ENCODE measurements around the gene USPL1. TPM values are rescaled to one million over a fixed set of nuclear protein-coding genes. Genes with fewer than 3 reads are reported as not detected.

Gene USPL1
- total RNA-seq, 1 experiment from 2014 or later, result 14.3 TPM

GRCh38 chr13:30608364-30608763 lies 9.4 kb upstream of the USPL1 start:
- ChIA-PET POLR2A (no interaction called here), CTCF (no interaction called here)
- no peak for ATAC-seq
- no peaks in the 10 kb centered on the region for H3K9me3 Mint-ChIP-seq
- no peak overlapping the region for H3K4me3 Mint-ChIP-seq
- TF ChIP-seq, protein P1, sequence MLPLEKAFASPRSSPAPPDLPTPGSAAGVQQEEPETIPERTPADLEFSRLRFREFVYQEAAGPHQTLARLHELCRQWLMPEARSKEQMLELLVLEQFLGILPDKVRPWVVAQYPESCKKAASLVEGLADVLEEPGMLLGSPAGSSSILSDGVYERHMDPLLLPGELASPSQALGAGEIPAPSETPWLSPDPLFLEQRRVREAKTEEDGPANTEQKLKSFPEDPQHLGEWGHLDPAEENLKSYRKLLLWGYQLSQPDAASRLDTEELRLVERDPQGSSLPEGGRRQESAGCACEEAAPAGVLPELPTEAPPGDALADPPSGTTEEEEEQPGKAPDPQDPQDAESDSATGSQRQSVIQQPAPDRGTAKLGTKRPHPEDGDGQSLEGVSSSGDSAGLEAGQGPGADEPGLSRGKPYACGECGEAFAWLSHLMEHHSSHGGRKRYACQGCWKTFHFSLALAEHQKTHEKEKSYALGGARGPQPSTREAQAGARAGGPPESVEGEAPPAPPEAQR (CRISPR knock-in tag; IDR thresholded peaks at IDR 0.05), result no peak
- no peak for TF ChIP-seq ZNF396 (CRISPR knock-in tag; IDR thresholded peaks at IDR 0.05; ENCODE audit: borderline replicate concordance)
- no peak for TF ChIP-seq PRRX2 (CRISPR knock-in tag; IDR thresholded peaks at IDR 0.05)
- TF ChIP-seq ZNF138 (CRISPR knock-in tag; conservative IDR thresholded peaks at IDR 0.05), result no peak
- no peak for TF ChIP-seq USF2 (CRISPR knock-in tag; IDR thresholded peaks at IDR 0.05)
- no peak for TF ChIP-seq TEAD4 (CRISPR knock-in tag; IDR thresholded peaks at IDR 0.05)
- TF ChIP-seq, protein P2, sequence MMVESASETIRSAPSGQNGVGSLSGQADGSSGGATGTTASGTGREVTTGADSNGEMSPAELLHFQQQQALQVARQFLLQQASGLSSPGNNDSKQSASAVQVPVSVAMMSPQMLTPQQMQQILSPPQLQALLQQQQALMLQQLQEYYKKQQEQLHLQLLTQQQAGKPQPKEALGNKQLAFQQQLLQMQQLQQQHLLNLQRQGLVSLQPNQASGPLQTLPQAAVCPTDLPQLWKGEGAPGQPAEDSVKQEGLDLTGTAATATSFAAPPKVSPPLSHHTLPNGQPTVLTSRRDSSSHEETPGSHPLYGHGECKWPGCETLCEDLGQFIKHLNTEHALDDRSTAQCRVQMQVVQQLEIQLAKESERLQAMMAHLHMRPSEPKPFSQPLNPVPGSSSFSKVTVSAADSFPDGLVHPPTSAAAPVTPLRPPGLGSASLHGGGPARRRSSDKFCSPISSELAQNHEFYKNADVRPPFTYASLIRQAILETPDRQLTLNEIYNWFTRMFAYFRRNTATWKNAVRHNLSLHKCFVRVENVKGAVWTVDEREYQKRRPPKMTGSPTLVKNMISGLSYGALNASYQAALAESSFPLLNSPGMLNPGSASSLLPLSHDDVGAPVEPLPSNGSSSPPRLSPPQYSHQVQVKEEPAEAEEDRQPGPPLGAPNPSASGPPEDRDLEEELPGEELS (CRISPR knock-in tag; IDR thresholded peaks at IDR 0.05), result no peak
- no peak for TF ChIP-seq TEAD1 (CRISPR knock-in tag; IDR thresholded peaks at IDR 0.05)
- TF ChIP-seq CTCF (IDR thresholded peaks at IDR 0.05), result no peak
- no peak for TF ChIP-seq KAT7 (CRISPR knock-in tag; IDR thresholded peaks at IDR 0.05; ENCODE audit: borderline replicate concordance)
- no peak for TF ChIP-seq E2F1 (CRISPR knock-in tag; IDR thresholded peaks at IDR 0.05)
- no peak for TF ChIP-seq ZNF263 (CRISPR knock-in tag; IDR thresholded peaks at IDR 0.05; ENCODE audit: low read depth)
- no peak for TF ChIP-seq CBFB (CRISPR knock-in tag; IDR thresholded peaks at IDR 0.05; ENCODE audit: low read depth)
- TF ChIP-seq JAZF1 (CRISPR knock-in tag; IDR thresholded peaks at IDR 0.05), result no peak
- TF ChIP-seq NFYB (CRISPR knock-in tag; conservative IDR thresholded peaks at IDR 0.05; ENCODE audit: low read depth), result no peak
- TF ChIP-seq, protein P3, sequence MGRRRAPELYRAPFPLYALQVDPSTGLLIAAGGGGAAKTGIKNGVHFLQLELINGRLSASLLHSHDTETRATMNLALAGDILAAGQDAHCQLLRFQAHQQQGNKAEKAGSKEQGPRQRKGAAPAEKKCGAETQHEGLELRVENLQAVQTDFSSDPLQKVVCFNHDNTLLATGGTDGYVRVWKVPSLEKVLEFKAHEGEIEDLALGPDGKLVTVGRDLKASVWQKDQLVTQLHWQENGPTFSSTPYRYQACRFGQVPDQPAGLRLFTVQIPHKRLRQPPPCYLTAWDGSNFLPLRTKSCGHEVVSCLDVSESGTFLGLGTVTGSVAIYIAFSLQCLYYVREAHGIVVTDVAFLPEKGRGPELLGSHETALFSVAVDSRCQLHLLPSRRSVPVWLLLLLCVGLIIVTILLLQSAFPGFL (CRISPR knock-in tag; IDR thresholded peaks at IDR 0.05; ENCODE audit: borderline replicate concordance), result no peak
- no peak for TF ChIP-seq FOXP1 (CRISPR knock-in tag; IDR thresholded peaks at IDR 0.05; ENCODE audit: borderline replicate concordance)
- TF ChIP-seq SMAD4 (CRISPR knock-in tag; IDR thresholded peaks at IDR 0.05), result no peak
- TF ChIP-seq, protein P4, sequence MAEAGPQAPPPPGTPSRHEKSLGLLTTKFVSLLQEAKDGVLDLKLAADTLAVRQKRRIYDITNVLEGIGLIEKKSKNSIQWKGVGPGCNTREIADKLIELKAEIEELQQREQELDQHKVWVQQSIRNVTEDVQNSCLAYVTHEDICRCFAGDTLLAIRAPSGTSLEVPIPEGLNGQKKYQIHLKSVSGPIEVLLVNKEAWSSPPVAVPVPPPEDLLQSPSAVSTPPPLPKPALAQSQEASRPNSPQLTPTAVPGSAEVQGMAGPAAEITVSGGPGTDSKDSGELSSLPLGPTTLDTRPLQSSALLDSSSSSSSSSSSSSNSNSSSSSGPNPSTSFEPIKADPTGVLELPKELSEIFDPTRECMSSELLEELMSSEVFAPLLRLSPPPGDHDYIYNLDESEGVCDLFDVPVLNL (CRISPR knock-in tag; IDR thresholded peaks at IDR 0.05; ENCODE audit: borderline replicate concordance, low read depth), result no peak
- TF ChIP-seq PRDM15 (CRISPR knock-in tag; IDR thresholded peaks at IDR 0.05), result no peak
- H3K27ac Mint-ChIP-seq, result peak overlapping the region; percentile 51
- H3K36me3 Mint-ChIP-seq, result no peaks in the 10 kb centered on the region
- DNase-seq (ENCODE audit: low spot score), result no peak
- H3K27me3 Mint-ChIP-seq (ENCODE audit: low read depth), result no peaks in the 10 kb centered on the region
- H3K4me1 Mint-ChIP-seq, result peaks cover 18% of the 10 kb centered on the region

All from WTC11 (cell line).